K562 (cell line): ENCODE data around the gene ACACB. TPM values are rescaled to one million over a fixed set of nuclear protein-coding genes. Genes with fewer than 3 reads are reported as not detected.

Experiments
- ATAC-seq: fragments of 200-7000 bp; cut with Tn5 transposase; 3 replicates; pipeline ENCODE4 v1.9.1; 2020; ENCODE audit warnings: moderate library complexity
- BruUV-seq: library from RNA; stranded (reverse); fragments of 400-500 nt; replicated peaks from 2 replicates; lab custom pipeline; 2021; lab: Mats Ljungman, UMichigan
- CTCF ChIA-PET: fragments of 300-600 bp; formaldehyde crosslinking; extraction: SDS; loops from one replicate; lab custom pipeline; 2021; ENCODE audit warnings: low intra/inter-chr PET ratio; lab: Yijun Ruan, JAX
- POLR2A ChIA-PET: fragments of 300-600, 350-650 bp; sonication (Branson Sonifier 250); formaldehyde crosslinking; extraction: SDS; loops from one replicate; lab custom pipeline; 2021; ENCODE audit warnings: antibody characterized with exemption, inconsistent platforms; lab: Yijun Ruan, JAX
- DNase-seq, 4 experiments: peaks; one replicate each; pipeline versions ENCODE4 v3.0.0 to v3.0.0-alpha.2; 2011 to 2018; ENCODE audit warnings: low spot score in 3 of 4, mixed read lengths in 3 of 4; ENCODE audit errors: extremely low read depth in 1 of 4
- FAIRE-seq: peaks from 2 replicates; lab custom pipeline; 2011; peaks lifted over from hg19 to GRCh38; lab: Jason Lieb, UNC
- H2AFZ ChIP-seq: 2 replicates; pipeline ENCODE4 v1.6.0; 2011; ENCODE audit warnings: low read depth, low read length, control low read depth, inconsistent platforms
- H3K27ac ChIP-seq: fragments of 200-600 bp; 3 replicates; pipeline ENCODE4 v1.8.0; 2011; ENCODE audit warnings: low read depth, mild to moderate bottlenecking, control low read depth, inconsistent platforms, low read length, moderate library complexity, mixed read lengths; ENCODE audit errors: extremely low read depth
- H3K27me3 ChIP-seq, 2 experiments: fragments of 300-600 bp in 1 of 2; 2 replicates in 1 of 2; 3 replicates in 1 of 2; pipeline versions ENCODE4 v1.6.0 to v1.8.0; 2011; ENCODE audit warnings: inconsistent platforms in 2 of 2, low read length in 2 of 2, mild to moderate bottlenecking in 1 of 2, mixed read lengths in 1 of 2, moderate library complexity in 1 of 2; ENCODE audit not compliant: control insufficient read depth in 2 of 2, insufficient read depth in 2 of 2
- H3K36me3 ChIP-seq: fragments of 300-600 bp; 3 replicates; pipeline ENCODE4 v1.8.0; 2011; ENCODE audit warnings: mild to moderate bottlenecking, low read length, inconsistent platforms; ENCODE audit not compliant: control insufficient read depth, insufficient read depth
- H3K4me1 ChIP-seq, 2 experiments: fragments of 200-600 bp in 1 of 2; replicated peaks in 1 of 2; 2 replicates in 1 of 2; 3 replicates in 1 of 2; pipeline versions ENCODE4 v1.5.1 to v1.8.0; 2011; ENCODE audit warnings: inconsistent platforms in 2 of 2, low read length in 2 of 2, mild to moderate bottlenecking in 1 of 2, mixed read lengths in 1 of 2, moderate library complexity in 1 of 2; ENCODE audit not compliant: control insufficient read depth in 2 of 2, insufficient read depth in 2 of 2
- H3K4me2 ChIP-seq: 2 replicates; pipeline ENCODE4 v1.6.1; 2011; ENCODE audit warnings: low read length, control low read depth, inconsistent platforms, mixed read lengths; ENCODE audit not compliant: insufficient read depth
- H3K4me3 ChIP-seq: fragments of 200-600 bp; sonication (generic), shearing (Covaris generic); 2 replicates; pipeline ENCODE4 v1.5.1; 2016; ENCODE audit warnings: control low read depth, inconsistent platforms
- H3K79me2 ChIP-seq: fragments of 200-600 bp; 3 replicates; pipeline ENCODE4 v1.8.0; 2011; ENCODE audit warnings: low read length, inconsistent platforms; ENCODE audit not compliant: control insufficient read depth, insufficient read depth
- H3K9ac ChIP-seq, 2 experiments: 2 replicates each; pipeline versions ENCODE4 v1.6.0 to v1.6.1; 2011; ENCODE audit warnings: low read depth in 2 of 2, low read length in 2 of 2, control low read depth in 1 of 2, inconsistent platforms in 1 of 2, mild to moderate bottlenecking in 1 of 2, mixed read lengths in 1 of 2; ENCODE audit not compliant: insufficient read depth in 1 of 2
- H3K9me1 ChIP-seq: one replicate; pipeline ENCODE4 v1.6.0; 2011; ENCODE audit warnings: inconsistent platforms, mild to moderate bottlenecking, low read length, moderate library complexity; ENCODE audit not compliant: control insufficient read depth, insufficient read depth
- H3K9me3 ChIP-seq: replicated peaks from 2 replicates; pipeline ENCODE4 v1.5.1; 2011; ENCODE audit warnings: low read depth, low read length, inconsistent platforms; ENCODE audit not compliant: control insufficient read depth, insufficient read depth
- H4K20me1 ChIP-seq: replicated peaks from 2 replicates; pipeline ENCODE4 v1.6.1; 2011; ENCODE audit warnings: low read length, inconsistent platforms, mixed read lengths; ENCODE audit not compliant: control insufficient read depth, insufficient read depth
- ATF3 ChIP-seq, 2 experiments: fragments of 450-650 bp in 1 of 2; sonication (generic) in 1 of 2; formaldehyde crosslinking in 1 of 2; IDR thresholded peaks in 1 of 2; conservative IDR thresholded peaks in 1 of 2; 2 replicates each; pipeline versions ENCODE4 v1.6.1 to v1.8.1; 2016 to 2023; ENCODE audit warnings: mild to moderate bottlenecking in 2 of 2, moderate library complexity in 2 of 2, inconsistent platforms in 1 of 2, missing genetic modification reagents in 1 of 2
- CHAMP1 ChIP-seq: fragments of 450-650 bp; IDR thresholded peaks from 2 replicates; pipeline ENCODE4 v1.6.1; 2016; ENCODE audit warnings: mild to moderate bottlenecking
- E2F3 ChIP-seq: fragments of 250-450 bp; sonication (Bioruptor Pico); IDR thresholded peaks from 2 replicates; pipeline ENCODE4 v1.4.0; 2020; ENCODE audit warnings: mild to moderate bottlenecking
- EHMT2 ChIP-seq: fragments of 450-650 bp; IDR thresholded peaks from 2 replicates; pipeline ENCODE4 v1.6.1; 2018; ENCODE audit warnings: antibody characterized with exemption
- HLTF ChIP-seq: fragments of 450-650 bp; IDR thresholded peaks from 2 replicates; pipeline ENCODE4 v1.6.1; 2016
- NR2C2 ChIP-seq, 2 experiments: fragments of 200-800 bp in 1 of 2; sonication (Bioruptor generic) in 1 of 2; sonication (generic) in 1 of 2; formaldehyde crosslinking in 1 of 2; IDR thresholded peaks; 2 replicates each; pipeline versions ENCODE4 v1.6.1 to v1.8.0; 2016 to 2022; ENCODE audit warnings: mild to moderate bottlenecking in 1 of 2, missing compliant biosample characterization in 1 of 2, missing genetic modification characterization in 1 of 2, missing genetic modification reagents in 1 of 2
- RBM22 ChIP-seq: fragments of 200-400 bp; formaldehyde crosslinking; IDR thresholded peaks from 2 replicates; pipeline ENCODE4 v1.6.1; 2018; ENCODE audit warnings: low read length, low read depth; ENCODE audit not compliant: poor library complexity, severe bottlenecking
- SMARCC2 ChIP-seq: fragments of 450-650 bp; IDR thresholded peaks from 2 replicates; pipeline ENCODE4 v1.6.1; 2017; ENCODE audit warnings: antibody characterized with exemption, moderate library complexity, mild to moderate bottlenecking, low read depth
- SNRNP70 ChIP-seq: fragments of 200-400 bp; formaldehyde crosslinking; optimal IDR thresholded peaks from 2 replicates; pipeline ENCODE3; 2017; ENCODE audit warnings: low read depth, low read length
- THRA ChIP-seq: fragments of 450-650 bp; IDR thresholded peaks from 2 replicates; pipeline ENCODE4 v1.6.1; 2017; ENCODE audit warnings: mild to moderate bottlenecking, moderate library complexity
- WGBS: fragments of 100-300 bp; shearing (Covaris generic); methylation state at CpG from one replicate; pipeline ENCODE4 v1.1.6; 2016; ENCODE audit warnings: low coverage, mixed read lengths; ENCODE audit not compliant: insufficient coverage; ENCODE audit errors: missing lambda C conversion rate; 5-methylcytosine and 5-hydroxymethylcytosine counted together
- in situ Hi-C: fragments of 300-500 bp; cut with MboI; formaldehyde crosslinking; loops from 4 replicates; pipeline ENCODE4 v1.15.0; 2018; ENCODE audit warnings: inconsistent platforms, mixed read lengths
- intact Hi-C: fragments of 100-400 bp; cut with micrococcal nuclease; formaldehyde crosslinking; loops from 2 replicates; pipeline ENCODE4 v1.14.2; 2022
- polyA plus RNA-seq, 8 experiments: library from polyadenylated mRNA; depleted of rRNA in 4 of 8; stranded (reverse) in 5 of 8; unstranded in 3 of 8; fragments of >200 nt; fragmentation: Nextera tagmentation in 2 of 8; fragmentation: Illumina TruSeq in 1 of 8; extraction: Ambion mirVana in 2 of 8; extraction: Trizol in 1 of 8; gene quantifications; 2 replicates each; pipeline versions ENCODE4 v1.2.1 to v1.2.3, GENCODE V29; 2011 to 2014; ENCODE audit warnings: inconsistent platforms in 1 of 8, missing spikeins in 1 of 8
- total RNA-seq, 7 experiments: library from RNA; depleted of rRNA in 6 of 7; stranded (reverse); fragments of >200 nt in 6 of 7; fragmentation: Illumina TruSeq in 2 of 7; extraction: Trizol in 2 of 7; gene quantifications; 2 replicates each; pipeline versions ENCODE4 v1.2.1 to v1.2.3, GENCODE V29; 2011 to 2021; ENCODE audit warnings: low replicate concordance in 1 of 7
- TF ChIP-seq, protein P1 (sequence below): IDR thresholded peaks from 3 replicates; pipeline ENCODE4 v1.6.1; 2011; ENCODE audit warnings: borderline replicate concordance, mild to moderate bottlenecking; ENCODE audit not compliant: insufficient read length, insufficient read depth
- TF ChIP-seq, protein P2 (sequence below): fragments of 250-450 bp; sonication (Bioruptor Pico); IDR thresholded peaks from 2 replicates; pipeline ENCODE4 v1.8.0; 2021; ENCODE audit warnings: mild to moderate bottlenecking, moderate library complexity

Gene ACACB
- total and polyA plus RNA-seq, 9 of the 15 experiments (the other 6 are each of a cell fraction or from before 2014, with no cell fraction given): 0.10 to 2.5 (median 0.83) TPM

GRCh38 chr12:109278912-109279311 is 162.5 kb downstream of the ACACB start:
- Histone ChIP-seq H3K4me3 (no peak overlapping the region), H3K36me3 (no peaks in the 10 kb centered on the region), H3K9me3 (no peaks in the 10 kb centered on the region), H4K20me1 (no peaks in the 10 kb centered on the region), H2AFZ (no peak overlapping the region), H3K79me2 (no peaks in the 10 kb centered on the region), H3K27me3 (peaks cover 19 to 58% of the 10 kb centered on the region in 2 experiments; a peak in 4 of 5 replicates), H3K9ac (no peak overlapping the region), H3K9me1 (no peaks in the 10 kb centered on the region), H3K4me2 (no peak overlapping the region), H3K4me1 (peaks cover 0 to 4% of the 10 kb centered on the region in 2 experiments; a peak in 2 of 5 replicates), H3K27ac (no peak overlapping the region)
- ChIA-PET CTCF (no interaction called here), POLR2A (no interaction called here)
- FAIRE-seq (no peak), ATAC-seq (no peak), DNase-seq (no peak)
- intact Hi-C loops: no loop called here
- in situ Hi-C loops: no loop called here
- BruUV-seq: no TSS peak
- WGBS: 4% methylated on average over 10 of the region's 10 CpGs
- TF ChIP-seq ATF3 (IDR thresholded peaks at IDR 0.05): no peak
- TF ChIP-seq ATF3 (CRISPR knock-in tag; conservative IDR thresholded peaks at IDR 0.05): no peak
- no peak for TF ChIP-seq THRA
- TF ChIP-seq NR2C2 (CRISPR knock-in tag; IDR thresholded peaks at IDR 0.05): no peak
- no peak for TF ChIP-seq NR2C2 (tag; IDR thresholded peaks at IDR 0.05)
- no peak for TF ChIP-seq RBM22
- no peak for TF ChIP-seq SNRNP70
- TF ChIP-seq, protein P1, sequence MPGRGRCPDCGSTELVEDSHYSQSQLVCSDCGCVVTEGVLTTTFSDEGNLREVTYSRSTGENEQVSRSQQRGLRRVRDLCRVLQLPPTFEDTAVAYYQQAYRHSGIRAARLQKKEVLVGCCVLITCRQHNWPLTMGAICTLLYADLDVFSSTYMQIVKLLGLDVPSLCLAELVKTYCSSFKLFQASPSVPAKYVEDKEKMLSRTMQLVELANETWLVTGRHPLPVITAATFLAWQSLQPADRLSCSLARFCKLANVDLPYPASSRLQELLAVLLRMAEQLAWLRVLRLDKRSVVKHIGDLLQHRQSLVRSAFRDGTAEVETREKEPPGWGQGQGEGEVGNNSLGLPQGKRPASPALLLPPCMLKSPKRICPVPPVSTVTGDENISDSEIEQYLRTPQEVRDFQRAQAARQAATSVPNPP: no peak
- no peak for TF ChIP-seq SMARCC2
- TF ChIP-seq E2F3 (CRISPR knock-in tag): no peak
- TF ChIP-seq CHAMP1: no peak
- TF ChIP-seq EHMT2: no peak
- TF ChIP-seq, protein P2, sequence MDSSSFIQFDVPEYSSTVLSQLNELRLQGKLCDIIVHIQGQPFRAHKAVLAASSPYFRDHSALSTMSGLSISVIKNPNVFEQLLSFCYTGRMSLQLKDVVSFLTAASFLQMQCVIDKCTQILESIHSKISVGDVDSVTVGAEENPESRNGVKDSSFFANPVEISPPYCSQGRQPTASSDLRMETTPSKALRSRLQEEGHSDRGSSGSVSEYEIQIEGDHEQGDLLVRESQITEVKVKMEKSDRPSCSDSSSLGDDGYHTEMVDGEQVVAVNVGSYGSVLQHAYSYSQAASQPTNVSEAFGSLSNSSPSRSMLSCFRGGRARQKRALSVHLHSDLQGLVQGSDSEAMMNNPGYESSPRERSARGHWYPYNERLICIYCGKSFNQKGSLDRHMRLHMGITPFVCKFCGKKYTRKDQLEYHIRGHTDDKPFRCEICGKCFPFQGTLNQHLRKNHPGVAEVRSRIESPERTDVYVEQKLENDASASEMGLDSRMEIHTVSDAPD: no peak
- no peak for TF ChIP-seq HLTF
